HG02610 (cell line): ENCODE data around the gene NCOA4.
"Not testable (repeated sequence)": the region's sequence is repeated elsewhere in the genome, so short reads cannot be mapped to it uniquely, and the experiment has no call there.

Source experiments
- ATAC-seq: cut with Tn5 transposase; IDR thresholded peaks from one replicate; pipeline ENCODE4 v1.9.1; 2021; ENCODE audit warnings: mild to moderate bottlenecking, moderate library complexity; ENCODE audit not compliant: unreplicated experiment

NCOA4 gene

GRCh38 chr10:46030091-46030937, at the start of gene NCOA4:
NCOA4 (minus strand) TSS chr10:46030623; CDS start chr10:46016680, 13,943 bp downstream.
- ATAC-seq = peak; percentile 98

- ATAC-seq = no peak
Measured at GRCh38 chr10:46079831-46080585, 49.6 kb upstream of the NCOA4 start.

GRCh38 chr10:46077731-46078413, 47.4 kb upstream of the NCOA4 start:
- no peak for ATAC-seq

GRCh38 chr10:46077141-46077554, 46.7 kb upstream of the NCOA4 start:
- no peak for ATAC-seq

GRCh38 chr10:46075869-46076268, 45.4 kb upstream of the NCOA4 start:
- ATAC-seq = no peak

GRCh38 chr10:46074196-46074946, 43.9 kb upstream of the NCOA4 start:
- ATAC-seq = no peak

GRCh38 chr10:46073564-46073963, 43.1 kb upstream of the NCOA4 start:
- no peak for ATAC-seq

- ATAC-seq = no peak
Measured at GRCh38 chr10:46070749-46071148, 40.3 kb upstream of the NCOA4 start.

- ATAC-seq = no peak
Measured at GRCh38 chr10:46069771-46070463, 39.5 kb upstream of the NCOA4 start.

GRCh38 chr10:46068905-46069304, 38.5 kb upstream of the NCOA4 start:
- no peak for ATAC-seq

- ATAC-seq = no peak
Measured at GRCh38 chr10:46068117-46068516, 37.7 kb upstream of the NCOA4 start.

GRCh38 chr10:46064269-46064817, 33.9 kb upstream of the NCOA4 start:
- no peak for ATAC-seq

- no peak for ATAC-seq
Measured at GRCh38 chr10:46062723-46063428, 32.5 kb upstream of the NCOA4 start.

- no peak for ATAC-seq
Measured at GRCh38 chr10:46060706-46061105, 30.3 kb upstream of the NCOA4 start.

GRCh38 chr10:46057927-46058326, 27.5 kb upstream of the NCOA4 start:
- not testable (repeated sequence) for ATAC-seq

- no peak for ATAC-seq
Measured at GRCh38 chr10:46057038-46057437, 26.6 kb upstream of the NCOA4 start.

GRCh38 chr10:46055771-46056170, 25.3 kb upstream of the NCOA4 start:
- ATAC-seq = no peak

- ATAC-seq = no peak
Measured at GRCh38 chr10:46053534-46054434, 23.4 kb upstream of the NCOA4 start.
